ENCODE results near the gene CFAP221.
"Not testable (repeated sequence)": the region's sequence is repeated elsewhere in the genome, so short reads cannot be mapped to it uniquely, and the experiment has no call there.

CFAP221 gene

DNA sequence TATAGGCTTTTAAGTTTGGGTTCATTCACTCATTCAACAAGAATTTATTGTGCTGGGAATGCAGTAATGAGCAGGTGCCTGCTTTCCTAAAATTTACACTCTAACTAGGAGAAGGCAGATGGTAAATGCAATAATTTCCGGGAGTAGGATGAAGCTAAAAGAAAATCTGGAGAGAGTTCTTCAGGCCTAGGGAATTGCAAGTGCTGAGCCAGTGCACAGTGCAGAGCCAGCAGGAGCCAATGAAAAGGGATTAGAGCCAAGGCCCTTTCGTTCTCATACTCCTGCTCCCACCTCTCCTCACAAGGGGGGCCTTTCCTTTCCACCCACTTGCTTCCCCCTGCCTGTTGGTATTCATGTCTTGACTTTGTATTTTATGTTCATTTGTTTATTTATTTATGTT, 55.1 kb downstream of the CFAP221 start:
- in situ Hi-C loops (cut with MboI; ENCODE audit: low pct_unique_long_range_greater_than_20kb, low sequenced_read_pairs, unreplicated experiment) = no loop called here
- no peak for DNase-seq (ENCODE audit: low spot score)
- TF ChIP-seq, protein P1, sequence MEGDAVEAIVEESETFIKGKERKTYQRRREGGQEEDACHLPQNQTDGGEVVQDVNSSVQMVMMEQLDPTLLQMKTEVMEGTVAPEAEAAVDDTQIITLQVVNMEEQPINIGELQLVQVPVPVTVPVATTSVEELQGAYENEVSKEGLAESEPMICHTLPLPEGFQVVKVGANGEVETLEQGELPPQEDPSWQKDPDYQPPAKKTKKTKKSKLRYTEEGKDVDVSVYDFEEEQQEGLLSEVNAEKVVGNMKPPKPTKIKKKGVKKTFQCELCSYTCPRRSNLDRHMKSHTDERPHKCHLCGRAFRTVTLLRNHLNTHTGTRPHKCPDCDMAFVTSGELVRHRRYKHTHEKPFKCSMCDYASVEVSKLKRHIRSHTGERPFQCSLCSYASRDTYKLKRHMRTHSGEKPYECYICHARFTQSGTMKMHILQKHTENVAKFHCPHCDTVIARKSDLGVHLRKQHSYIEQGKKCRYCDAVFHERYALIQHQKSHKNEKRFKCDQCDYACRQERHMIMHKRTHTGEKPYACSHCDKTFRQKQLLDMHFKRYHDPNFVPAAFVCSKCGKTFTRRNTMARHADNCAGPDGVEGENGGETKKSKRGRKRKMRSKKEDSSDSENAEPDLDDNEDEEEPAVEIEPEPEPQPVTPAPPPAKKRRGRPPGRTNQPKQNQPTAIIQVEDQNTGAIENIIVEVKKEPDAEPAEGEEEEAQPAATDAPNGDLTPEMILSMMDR (IDR thresholded peaks at IDR 0.05; ENCODE audit: extremely low read depth, insufficient read depth, missing control alignments) = no peak

DNA sequence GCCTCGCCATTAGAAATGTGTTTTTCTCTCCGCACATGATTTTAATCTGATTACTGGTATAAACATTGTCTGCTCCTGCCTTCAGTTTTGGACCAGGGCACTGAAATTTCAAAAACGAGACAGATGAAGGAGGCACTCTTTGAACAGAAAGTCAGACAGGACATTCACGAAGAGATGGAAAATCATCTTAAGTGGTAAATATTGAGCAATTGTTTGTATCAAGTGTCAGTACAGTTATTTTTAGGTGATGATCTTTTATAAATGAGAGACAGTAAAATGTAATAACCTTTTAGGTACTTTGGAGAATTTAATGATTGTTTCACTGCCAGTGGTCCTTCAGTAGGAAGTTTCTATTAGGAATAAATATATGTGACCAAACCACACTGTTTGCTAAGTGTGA, 60.8 kb downstream of the CFAP221 start:
- in situ Hi-C loops (cut with MboI; ENCODE audit: low pct_unique_long_range_greater_than_20kb, low sequenced_read_pairs, unreplicated experiment) = no loop called here

DNA sequence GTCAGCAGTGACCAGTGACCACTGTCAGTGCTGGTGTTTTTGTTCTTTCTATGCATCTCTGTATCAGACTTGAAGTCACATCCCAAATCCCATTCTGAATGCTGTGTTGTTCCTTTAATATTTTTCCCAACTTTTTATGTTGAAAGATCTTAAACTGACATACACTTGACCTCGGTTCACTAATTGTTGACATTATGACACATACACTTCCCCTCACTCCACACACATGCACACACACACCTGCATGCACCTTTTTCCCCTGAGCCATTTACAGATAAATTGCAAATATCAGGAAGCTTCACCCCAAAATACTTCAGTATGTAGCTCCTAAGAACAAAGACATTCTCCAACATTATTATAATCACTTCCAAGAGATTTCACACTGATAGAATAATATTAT, 62.4 kb downstream of the CFAP221 start:
- no peak for DNase-seq (ENCODE audit: low spot score)
- in situ Hi-C loops (cut with MboI; ENCODE audit: low pct_unique_long_range_greater_than_20kb, low sequenced_read_pairs, unreplicated experiment) = no loop called here
- TF ChIP-seq, protein P1 (IDR thresholded peaks at IDR 0.05; ENCODE audit: extremely low read depth, insufficient read depth, missing control alignments) = no peak

More for the DNA sequence above, 60.8 kb downstream of the CFAP221 start:
- DNase-seq (ENCODE audit: low spot score) = no peak
- TF ChIP-seq, protein P1 (IDR thresholded peaks at IDR 0.05; ENCODE audit: extremely low read depth, insufficient read depth, missing control alignments) = no peak

DNA sequence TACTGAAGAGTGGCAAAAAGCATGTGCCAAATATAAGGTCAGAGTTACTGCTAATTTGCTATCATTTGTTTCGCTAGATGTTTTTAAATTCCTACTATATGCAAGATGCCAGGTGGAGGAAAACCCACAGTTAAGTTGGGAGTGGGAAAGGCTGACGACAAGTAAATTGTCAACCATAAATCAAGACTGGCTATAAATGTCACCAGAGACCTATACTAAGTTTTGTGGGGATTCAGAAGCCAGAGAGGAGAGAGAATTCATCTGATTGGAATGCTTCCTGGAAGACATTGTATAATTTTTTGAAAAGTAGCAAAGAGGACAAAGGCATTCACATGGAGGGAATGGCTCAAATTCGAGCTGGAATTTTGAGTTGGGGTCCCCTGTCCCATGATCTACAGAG, 64.3 kb downstream of the CFAP221 start:
- DNase-seq (ENCODE audit: low spot score) = no peak
- in situ Hi-C loops (cut with MboI; ENCODE audit: low pct_unique_long_range_greater_than_20kb, low sequenced_read_pairs, unreplicated experiment) = no loop called here
- TF ChIP-seq, protein P1 (IDR thresholded peaks at IDR 0.05; ENCODE audit: extremely low read depth, insufficient read depth, missing control alignments) = no peak

DNA sequence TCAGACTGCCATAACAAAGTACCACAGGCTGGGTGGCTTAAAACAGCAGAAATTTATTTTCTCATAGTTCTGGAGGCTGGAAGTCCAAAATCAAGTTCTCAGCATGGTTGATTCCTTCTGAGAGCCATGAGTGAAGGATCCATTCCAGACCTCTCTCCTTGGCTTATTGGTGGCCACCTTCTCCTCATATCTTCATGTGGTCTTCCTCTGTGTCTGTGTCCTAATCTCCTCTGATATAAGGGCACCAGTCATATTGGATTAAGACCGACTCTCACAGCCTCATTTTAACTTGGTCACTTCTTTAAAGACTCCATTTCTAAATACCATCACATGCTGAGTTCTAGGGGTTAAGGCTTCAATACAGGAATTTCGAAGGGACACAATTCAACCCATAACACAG, 65.1 kb downstream of the CFAP221 start:
- no peak for DNase-seq (ENCODE audit: low spot score)
- TF ChIP-seq, protein P1 (IDR thresholded peaks at IDR 0.05; ENCODE audit: extremely low read depth, insufficient read depth, missing control alignments) = no peak
- in situ Hi-C loops (cut with MboI; ENCODE audit: low pct_unique_long_range_greater_than_20kb, low sequenced_read_pairs, unreplicated experiment) = no loop called here

DNA sequence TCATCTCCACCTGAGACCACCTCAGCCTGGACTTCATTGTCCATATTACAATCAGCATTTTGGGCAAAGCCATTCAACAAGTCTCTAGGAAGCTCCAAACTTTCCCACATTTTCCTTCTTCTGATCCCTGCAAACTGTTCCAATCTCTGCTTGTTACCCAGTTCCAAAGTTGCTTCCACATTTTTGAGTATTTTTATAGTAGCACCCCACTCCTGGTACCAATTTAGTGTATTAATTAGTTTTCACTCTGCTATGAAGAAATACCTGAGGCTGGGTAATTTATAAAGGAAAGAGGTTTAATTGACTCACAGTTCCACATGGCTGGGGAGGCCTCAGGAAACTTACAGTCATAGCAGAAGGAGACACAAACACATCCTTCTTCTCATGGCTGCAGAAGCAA, 69.9 kb downstream of the CFAP221 start:
- in situ Hi-C loops (cut with MboI; ENCODE audit: low pct_unique_long_range_greater_than_20kb, low sequenced_read_pairs, unreplicated experiment) = not testable (repeated sequence)

DNA sequence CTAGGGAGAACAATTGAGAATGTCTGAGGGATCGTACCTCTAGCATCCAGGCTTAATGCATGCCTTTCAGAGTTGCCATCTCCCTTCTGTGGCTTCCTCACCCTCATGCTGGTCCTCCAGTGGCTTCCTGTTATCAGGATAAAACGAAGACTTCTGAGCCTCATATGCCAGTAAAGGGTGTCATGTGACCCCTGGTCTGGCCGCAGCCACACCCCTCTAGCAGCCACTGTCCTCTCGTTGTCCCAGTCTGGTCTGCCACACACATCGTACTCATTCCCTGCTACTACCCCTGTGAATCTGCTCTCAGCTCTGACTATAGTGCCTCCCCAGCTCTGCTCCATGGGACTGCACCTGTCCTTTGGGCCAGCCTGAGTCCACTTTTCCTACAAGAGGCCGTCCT, 72.2 kb downstream of the CFAP221 start:
- DNase-seq (ENCODE audit: low spot score) = no peak
- in situ Hi-C loops (cut with MboI; ENCODE audit: low pct_unique_long_range_greater_than_20kb, low sequenced_read_pairs, unreplicated experiment) = no loop called here
- TF ChIP-seq, protein P1 (IDR thresholded peaks at IDR 0.05; ENCODE audit: extremely low read depth, insufficient read depth, missing control alignments) = no peak

More for the DNA sequence above, 69.9 kb downstream of the CFAP221 start:
- DNase-seq (ENCODE audit: low spot score) = not testable (repeated sequence)

Measured in GM13977 (cell line).